ENCODE results near the gene DBN1.
"Not testable (repeated sequence)": the region's sequence is repeated elsewhere in the genome, so short reads cannot be mapped to it uniquely, and the experiment has no call there.

DBN1 gene

DNA sequence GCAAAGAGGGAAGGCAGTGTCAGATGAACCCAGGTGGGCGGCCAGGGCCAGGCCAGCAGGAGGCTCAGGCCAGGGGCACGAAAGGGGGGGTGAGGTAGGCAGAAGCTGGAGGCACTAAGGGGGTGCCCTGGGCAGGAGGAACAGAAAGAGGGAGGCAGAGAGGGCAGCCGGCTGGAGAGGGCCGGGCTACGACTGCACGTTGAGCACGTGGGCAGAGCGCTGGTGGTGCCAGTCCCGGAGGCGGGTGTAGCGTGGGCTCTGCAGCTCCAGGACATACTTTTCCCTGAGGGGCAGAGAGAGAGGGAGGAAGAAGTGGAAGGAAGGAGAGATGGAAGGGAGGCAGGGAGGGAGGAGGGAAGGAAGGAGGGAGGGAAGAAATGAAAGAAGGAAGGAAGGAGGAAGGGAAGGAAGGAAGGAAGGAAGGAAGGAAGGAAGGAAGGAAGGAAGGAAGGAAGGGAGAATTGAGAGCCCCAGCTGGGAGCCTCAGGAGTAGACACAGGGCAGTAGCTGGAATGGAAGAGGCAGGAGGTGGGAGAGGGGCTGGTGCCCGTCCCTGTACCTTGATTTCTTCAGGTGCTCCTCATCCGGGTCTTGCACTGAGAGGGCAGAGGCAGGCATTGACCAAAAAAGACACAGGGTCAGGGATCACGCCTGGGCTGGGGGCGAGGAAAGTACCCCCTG is 17.0 kb upstream of the DBN1 start:
- TF ChIP-seq, protein P1, sequence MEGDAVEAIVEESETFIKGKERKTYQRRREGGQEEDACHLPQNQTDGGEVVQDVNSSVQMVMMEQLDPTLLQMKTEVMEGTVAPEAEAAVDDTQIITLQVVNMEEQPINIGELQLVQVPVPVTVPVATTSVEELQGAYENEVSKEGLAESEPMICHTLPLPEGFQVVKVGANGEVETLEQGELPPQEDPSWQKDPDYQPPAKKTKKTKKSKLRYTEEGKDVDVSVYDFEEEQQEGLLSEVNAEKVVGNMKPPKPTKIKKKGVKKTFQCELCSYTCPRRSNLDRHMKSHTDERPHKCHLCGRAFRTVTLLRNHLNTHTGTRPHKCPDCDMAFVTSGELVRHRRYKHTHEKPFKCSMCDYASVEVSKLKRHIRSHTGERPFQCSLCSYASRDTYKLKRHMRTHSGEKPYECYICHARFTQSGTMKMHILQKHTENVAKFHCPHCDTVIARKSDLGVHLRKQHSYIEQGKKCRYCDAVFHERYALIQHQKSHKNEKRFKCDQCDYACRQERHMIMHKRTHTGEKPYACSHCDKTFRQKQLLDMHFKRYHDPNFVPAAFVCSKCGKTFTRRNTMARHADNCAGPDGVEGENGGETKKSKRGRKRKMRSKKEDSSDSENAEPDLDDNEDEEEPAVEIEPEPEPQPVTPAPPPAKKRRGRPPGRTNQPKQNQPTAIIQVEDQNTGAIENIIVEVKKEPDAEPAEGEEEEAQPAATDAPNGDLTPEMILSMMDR (IDR thresholded peaks at IDR 0.05; ENCODE audit: control extremely low read depth, extremely low read depth, low read depth, missing control alignments) = no peak
- ChIA-PET CTCF (interaction anchor here (1.0 to 2.0 kb wide), 4 partner anchors 11 to 20 kb away, joined by 3 to 11 read pairs (median 7); no protein-coding TSS in a partner anchor), POLR2A (no interaction called here)
- no peak for DNase-seq (ENCODE audit: extremely low spot score)

GRCh38 chr5:177489119-177489716 is 15.8 kb upstream of the DBN1 start:
- DNase-seq (ENCODE audit: extremely low spot score) = no peak
- ChIA-PET POLR2A (no interaction called here), CTCF (interaction anchor here (0.8 to 2.0 kb wide), 8 partner anchors 8 to 100 kb away, joined by 3 to 13 read pairs (median 4); partner anchors contain the start of gene PDLIM7)
- TF ChIP-seq, protein P1 (IDR thresholded peaks at IDR 0.05; ENCODE audit: control extremely low read depth, extremely low read depth, low read depth, missing control alignments) = no peak

- DNase-seq (ENCODE audit: extremely low spot score) = no peak
- ChIA-PET CTCF (interaction anchor here (0.8 to 1.9 kb wide), 7 partner anchors 10 to 98 kb away, joined by 3 to 13 read pairs (median 4); partner anchors contain the start of gene PDLIM7), POLR2A (no interaction called here)
- TF ChIP-seq, protein P1 (IDR thresholded peaks at IDR 0.05; ENCODE audit: control extremely low read depth, extremely low read depth, low read depth, missing control alignments) = peak; percentile 8
Observed at GRCh38 chr5:177487975-177488374, 14.5 kb upstream of the DBN1 start.

DNA sequence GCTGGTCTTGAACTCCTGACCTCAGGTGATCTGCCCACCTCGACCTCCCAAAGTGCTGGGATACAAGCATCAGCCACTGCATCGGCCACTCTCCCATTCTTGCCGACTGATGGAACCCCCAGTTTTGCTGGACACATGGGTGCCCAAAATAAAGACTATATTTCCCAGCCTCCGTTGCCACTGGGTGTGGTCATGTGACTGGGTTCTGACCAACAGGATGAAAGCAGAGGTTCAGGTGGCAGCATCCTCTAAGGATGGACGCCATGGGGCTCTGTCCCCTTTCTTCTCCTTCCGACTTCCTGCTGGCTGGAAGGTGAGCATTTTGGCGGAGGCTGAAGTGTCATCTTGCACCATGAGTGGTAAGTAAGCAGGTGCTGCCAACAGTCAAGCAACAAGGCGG is 13.7 kb upstream of the DBN1 start:
- POLR2A ChIA-PET = interaction anchor here (0.7 kb wide), 1 partner anchor 9 kb away, joined by 6 read pairs; no protein-coding TSS in a partner anchor

GRCh38 chr5:177486256-177486655 is 12.8 kb upstream of the DBN1 start:
- DNase-seq (ENCODE audit: extremely low spot score) = no peak
- TF ChIP-seq, protein P1 (IDR thresholded peaks at IDR 0.05; ENCODE audit: control extremely low read depth, extremely low read depth, low read depth, missing control alignments) = no peak
- ChIA-PET POLR2A (interaction anchor here (0.7 kb wide), 1 partner anchor 8 kb away, joined by 6 read pairs; no protein-coding TSS in a partner anchor), CTCF (interaction anchor here (1.4 to 1.5 kb wide), 4 partner anchors 9 to 97 kb away, joined by 3 to 4 read pairs (median 4); no protein-coding TSS in a partner anchor)

More for the DNA sequence above, 13.7 kb upstream of the DBN1 start:
- TF ChIP-seq, protein P1 (IDR thresholded peaks at IDR 0.05; ENCODE audit: control extremely low read depth, extremely low read depth, low read depth, missing control alignments) = no peak
- CTCF ChIA-PET = interaction anchor here (0.8 to 1.4 kb wide), 3 partner anchors 8 to 14 kb away, joined by 3 to 4 read pairs (median 3); no protein-coding TSS in a partner anchor
- no peak for DNase-seq (ENCODE audit: extremely low spot score)

GRCh38 chr5:177485753-177486152 is 12.3 kb upstream of the DBN1 start:
- POLR2A ChIA-PET; DNase-seq (ENCODE audit: extremely low spot score): not testable (repeated sequence)
- CTCF ChIA-PET = interaction anchor here (1.0 to 1.5 kb wide), 4 partner anchors 16 to 96 kb away, joined by 3 to 4 read pairs (median 4); no protein-coding TSS in a partner anchor

All from GM10248 (cell line).